Measurements from ENCODE around the gene LIMCH1.
"Not testable (repeated sequence)": the region's sequence is repeated elsewhere in the genome, so short reads cannot be mapped to it uniquely, and the experiment has no call there.

Gene LIMCH1

GRCh38 chr4:41687971-41688370 lies 150.0 kb downstream of the LIMCH1 start:
- DNase-seq, result no peak

- DNase-seq, result peak in 1 of 2 donors; percentile 19
These were observed 154.9 kb downstream of the LIMCH1 start for GRCh38 chr4:41692717-41693345.

- DNase-seq, result no peak
These were observed 155.7 kb downstream of the LIMCH1 start for GRCh38 chr4:41693629-41694028.

- no peak for DNase-seq
These were observed 158.2 kb downstream of the LIMCH1 start for GRCh38 chr4:41696131-41696530.

GRCh38 chr4:41696763-41697162 lies 158.8 kb downstream of the LIMCH1 start:
- DNase-seq, result no peak

- no peak for DNase-seq
These were observed 164.0 kb downstream of the LIMCH1 start for GRCh38 chr4:41701983-41702382.

GRCh38 chr4:41702770-41703169 lies 164.8 kb downstream of the LIMCH1 start:
- no peak for DNase-seq

GRCh38 chr4:41703785-41704184 lies 165.8 kb downstream of the LIMCH1 start:
- DNase-seq, result no peak

- DNase-seq, result no peak
These were observed 172.0 kb downstream of the LIMCH1 start for GRCh38 chr4:41709844-41710481.

- not testable (repeated sequence) for DNase-seq
These were observed 173.7 kb downstream of the LIMCH1 start for GRCh38 chr4:41711654-41712053.

GRCh38 chr4:41712425-41712824 lies 174.5 kb downstream of the LIMCH1 start:
- DNase-seq, result no peak

GRCh38 chr4:41713768-41714167 lies 175.8 kb downstream of the LIMCH1 start:
- no peak for DNase-seq

- no peak for DNase-seq
These were observed 176.5 kb downstream of the LIMCH1 start for GRCh38 chr4:41714364-41715000.

- DNase-seq, result no peak
These were observed 177.2 kb downstream of the LIMCH1 start for GRCh38 chr4:41715155-41715554.

- DNase-seq, result no peak
These were observed 180.9 kb downstream of the LIMCH1 start for GRCh38 chr4:41718907-41719306.

GRCh38 chr4:41719417-41719816 lies 181.5 kb downstream of the LIMCH1 start:
- DNase-seq, result no peak

- DNase-seq, result no peak
These were observed 184.2 kb downstream of the LIMCH1 start for GRCh38 chr4:41722181-41722580.

GRCh38 chr4:41723286-41723685 lies 185.3 kb downstream of the LIMCH1 start:
- DNase-seq, result no peak

- no peak for DNase-seq
These were observed 187.3 kb downstream of the LIMCH1 start for GRCh38 chr4:41725254-41725653.

- DNase-seq, result no peak
These were observed 190.1 kb downstream of the LIMCH1 start for GRCh38 chr4:41727861-41728572.

GRCh38 chr4:41728573-41728913 lies 190.6 kb downstream of the LIMCH1 start:
- no peak for DNase-seq

- no peak for DNase-seq
These were observed 193.7 kb downstream of the LIMCH1 start for GRCh38 chr4:41731569-41732126.

GRCh38 chr4:41734371-41734770 lies 196.4 kb downstream of the LIMCH1 start:
- no peak for DNase-seq

Data from CD4-positive, alpha-beta T cell treated with Interferon alpha-2 for 1 hour (primary cell).